Endodermal cell (in vitro differentiated cells): ENCODE data around the gene SDK2. TPM values are rescaled to one million over a fixed set of nuclear protein-coding genes. Genes with fewer than 3 reads are reported as not detected.

Experiments
- DNase-seq: peaks from one replicate; pipeline ENCODE4 v3.0.0-alpha.2; 2017
- H3K27ac ChIP-seq: 2 replicates; pipeline ENCODE4 v1.5.1; 2013; ENCODE audit warnings: mild to moderate bottlenecking, low read depth, low read length, moderate library complexity
- H3K27me3 ChIP-seq: 2 replicates; pipeline ENCODE4 v1.6.1; 2013; ENCODE audit warnings: mild to moderate bottlenecking, low read length, moderate library complexity; ENCODE audit not compliant: insufficient read depth, control insufficient read depth, poor library complexity, severe bottlenecking
- H3K36me3 ChIP-seq: 2 replicates; pipeline ENCODE4 v1.7.0; 2013; ENCODE audit warnings: mild to moderate bottlenecking, low read length, moderate library complexity; ENCODE audit not compliant: control insufficient read depth, insufficient read depth
- H3K4me1 ChIP-seq: one replicate; pipeline ENCODE4 v1.7.0; 2013; ENCODE audit warnings: low read length; ENCODE audit not compliant: control insufficient read depth, insufficient read depth
- H3K4me3 ChIP-seq: 2 replicates; pipeline ENCODE4 v1.5.1; 2013; ENCODE audit warnings: mild to moderate bottlenecking, low read length, moderate library complexity
- H3K9ac ChIP-seq: 2 replicates; pipeline ENCODE4 v1.6.1; 2013; ENCODE audit warnings: mild to moderate bottlenecking, low read length, moderate library complexity; ENCODE audit not compliant: poor library complexity, severe bottlenecking; ENCODE audit errors: extremely low read depth
- H3K9me3 ChIP-seq: 2 replicates; pipeline ENCODE4 v1.6.1; 2013; ENCODE audit warnings: mild to moderate bottlenecking, low read length, moderate library complexity; ENCODE audit not compliant: control insufficient read depth
- H3K27ac Mint-ChIP-seq: 2 replicates; pipeline ENCODE4 v1.8.0; 2020; ENCODE audit warnings: mixed read lengths
- H3K27me3 Mint-ChIP-seq: 2 replicates; pipeline ENCODE4 v1.8.0; 2021; ENCODE audit warnings: mild to moderate bottlenecking, mixed read lengths; ENCODE audit not compliant: insufficient read depth
- H3K36me3 Mint-ChIP-seq: 2 replicates; pipeline ENCODE4 v1.8.0; 2020; ENCODE audit warnings: low read depth, mixed read lengths
- H3K4me1 Mint-ChIP-seq: 2 replicates; pipeline ENCODE4 v1.8.0; 2020; ENCODE audit warnings: mixed read lengths
- H3K4me3 Mint-ChIP-seq: 2 replicates; pipeline ENCODE4 v1.8.0; 2020; ENCODE audit warnings: mild to moderate bottlenecking, moderate library complexity, mixed read lengths
- H3K9me3 Mint-ChIP-seq: 2 replicates; pipeline ENCODE4 v1.8.0; 2020; ENCODE audit warnings: mild to moderate bottlenecking, mixed read lengths
- WGBS, 2 experiments: methylation state at CpG; one replicate each; pipeline versions ENCODE4 v1.1.5 to v1.1.7; 2013; ENCODE audit warnings: missing lambda C conversion rate in 2 of 2, mixed read lengths in 1 of 2; ENCODE audit not compliant: insufficient coverage in 1 of 2, insufficient read length in 1 of 2; 5-methylcytosine and 5-hydroxymethylcytosine counted together
- total RNA-seq, 2 donors: library from RNA; stranded (reverse); fragmentation: NEBNext Ultra II Directional in 1 of 2; extraction: Animal tissue kit (Norgen Biotek cat#: 25700) in 1 of 2; gene quantifications; 2 replicates in 1 of 2; 3 replicates in 1 of 2; pipeline ENCODE4 v1.2.1, GENCODE V29; 2021
- TF ChIP-seq, protein P1 (sequence below): fragments of 200-600 bp; sonication (generic); conservative IDR thresholded peaks from 2 replicates; pipeline ENCODE4 v1.5.0; 2021; ENCODE audit warnings: antibody characterized with exemption, mild to moderate bottlenecking

SDK2 gene
- total RNA-seq, 2 donors from 2014 or later: 5.9 to 7.0 TPM

- Histone ChIP-seq H3K27me3 (no peaks in the 10 kb centered on the region), H3K9me3 (no peaks in the 10 kb centered on the region), H3K9ac (no peak overlapping the region), H3K36me3 (no peaks in the 10 kb centered on the region), H3K4me3 (no peak overlapping the region), H3K4me1 (no peaks in the 10 kb centered on the region), H3K27ac (no peak overlapping the region)
- Mint-ChIP-seq H3K9me3 (no peaks in the 10 kb centered on the region), H3K27ac (no peak overlapping the region), H3K27me3 (no peaks in the 10 kb centered on the region), H3K36me3 (peaks cover 1% of the 10 kb centered on the region), H3K4me3 (no peak overlapping the region), H3K4me1 (no peaks in the 10 kb centered on the region)
- DNase-seq: peak; percentile 74
- TF ChIP-seq, protein P1, sequence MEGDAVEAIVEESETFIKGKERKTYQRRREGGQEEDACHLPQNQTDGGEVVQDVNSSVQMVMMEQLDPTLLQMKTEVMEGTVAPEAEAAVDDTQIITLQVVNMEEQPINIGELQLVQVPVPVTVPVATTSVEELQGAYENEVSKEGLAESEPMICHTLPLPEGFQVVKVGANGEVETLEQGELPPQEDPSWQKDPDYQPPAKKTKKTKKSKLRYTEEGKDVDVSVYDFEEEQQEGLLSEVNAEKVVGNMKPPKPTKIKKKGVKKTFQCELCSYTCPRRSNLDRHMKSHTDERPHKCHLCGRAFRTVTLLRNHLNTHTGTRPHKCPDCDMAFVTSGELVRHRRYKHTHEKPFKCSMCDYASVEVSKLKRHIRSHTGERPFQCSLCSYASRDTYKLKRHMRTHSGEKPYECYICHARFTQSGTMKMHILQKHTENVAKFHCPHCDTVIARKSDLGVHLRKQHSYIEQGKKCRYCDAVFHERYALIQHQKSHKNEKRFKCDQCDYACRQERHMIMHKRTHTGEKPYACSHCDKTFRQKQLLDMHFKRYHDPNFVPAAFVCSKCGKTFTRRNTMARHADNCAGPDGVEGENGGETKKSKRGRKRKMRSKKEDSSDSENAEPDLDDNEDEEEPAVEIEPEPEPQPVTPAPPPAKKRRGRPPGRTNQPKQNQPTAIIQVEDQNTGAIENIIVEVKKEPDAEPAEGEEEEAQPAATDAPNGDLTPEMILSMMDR: peak; percentile 55
- 85 to 89% methylated on average over 1 to 9 of the region's 9 CpGs for WGBS, 2 experiments
These were observed 223.3 kb downstream of the SDK2 start for GRCh38 chr17:73420897-73421296.

- no peaks in the 10 kb centered on the region for H3K36me3 ChIP-seq
- H3K4me1 Mint-ChIP-seq: no peaks in the 10 kb centered on the region
- no peak overlapping the region for H3K27ac ChIP-seq
- H3K27me3 Mint-ChIP-seq: no peaks in the 10 kb centered on the region
- no peak for DNase-seq
- H3K4me3 Mint-ChIP-seq: no peak overlapping the region
- H3K9me3 Mint-ChIP-seq: no peaks in the 10 kb centered on the region
- H3K27me3 ChIP-seq: no peaks in the 10 kb centered on the region
- no peak overlapping the region for H3K9ac ChIP-seq
- peaks cover 8% of the 10 kb centered on the region for H3K36me3 Mint-ChIP-seq
- H3K4me3 ChIP-seq: no peak overlapping the region
- H3K27ac Mint-ChIP-seq: no peak overlapping the region
- TF ChIP-seq, protein P1: no peak
- 70 to 85% methylated on average over 4 to 9 of the region's 9 CpGs for WGBS, 2 experiments
- H3K4me1 ChIP-seq: no peaks in the 10 kb centered on the region
- no peaks in the 10 kb centered on the region for H3K9me3 ChIP-seq
These were observed 224.4 kb downstream of the SDK2 start for GRCh38 chr17:73419881-73420280.

- H3K36me3 ChIP-seq: no peaks in the 10 kb centered on the region
- no peak overlapping the region for H3K27ac Mint-ChIP-seq
- H3K4me1 ChIP-seq: no peaks in the 10 kb centered on the region
- H3K9ac ChIP-seq: no peak overlapping the region
- no peak for DNase-seq
- H3K36me3 Mint-ChIP-seq: peaks cover 12% of the 10 kb centered on the region
- no peaks in the 10 kb centered on the region for H3K27me3 Mint-ChIP-seq
- no peak overlapping the region for H3K27ac ChIP-seq
- no peaks in the 10 kb centered on the region for H3K4me1 Mint-ChIP-seq
- no peaks in the 10 kb centered on the region for H3K27me3 ChIP-seq
- no peaks in the 10 kb centered on the region for H3K9me3 ChIP-seq
- no peak overlapping the region for H3K4me3 ChIP-seq
- TF ChIP-seq, protein P1: no peak
- WGBS, 2 experiments: 76 to 85% methylated on average over 5 to 10 of the region's 10 CpGs
- no peak overlapping the region for H3K4me3 Mint-ChIP-seq
- H3K9me3 Mint-ChIP-seq: no peaks in the 10 kb centered on the region
These were observed 225.2 kb downstream of the SDK2 start for GRCh38 chr17:73419051-73419450.
